Embryonic facial prominence (tissue), 1 donor: ENCODE measurements around the gene CDH5.
"Not testable (repeated sequence)": the region's sequence is repeated elsewhere in the genome, so short reads cannot be mapped to it uniquely, and the experiment has no call there.

Source experiments
- DNase-seq: peaks from one replicate; pipeline ENCODE4 v3.0.0-alpha.2; 2016; ENCODE audit errors: extremely low spot score

CDH5 gene

GRCh38 chr16:66366433-66367299 is at the start of gene CDH5:
CDH5 (plus strand) TSS chr16:66366691; CDS start chr16:66379338, 12,647 bp downstream.
- no peak for DNase-seq

DNA sequence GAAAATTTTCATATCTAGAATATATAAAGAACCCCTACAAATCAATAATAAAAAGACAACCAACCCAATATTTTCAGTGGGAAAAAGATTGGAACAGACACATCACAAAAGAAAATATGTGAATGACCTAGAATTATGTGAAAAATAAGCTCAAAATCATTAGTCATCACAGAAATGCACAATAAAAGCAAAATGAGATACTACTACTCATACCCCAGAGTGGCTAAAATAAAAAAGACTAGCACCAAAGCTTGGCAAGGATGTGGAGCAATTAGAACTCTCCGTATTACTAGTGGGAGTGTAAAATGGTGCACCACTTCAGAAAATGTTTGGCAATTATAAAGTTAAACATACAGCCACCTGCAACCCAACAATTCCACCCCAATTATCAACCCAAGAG is 48.0 kb upstream of the CDH5 start:
- no peak for DNase-seq

DNA sequence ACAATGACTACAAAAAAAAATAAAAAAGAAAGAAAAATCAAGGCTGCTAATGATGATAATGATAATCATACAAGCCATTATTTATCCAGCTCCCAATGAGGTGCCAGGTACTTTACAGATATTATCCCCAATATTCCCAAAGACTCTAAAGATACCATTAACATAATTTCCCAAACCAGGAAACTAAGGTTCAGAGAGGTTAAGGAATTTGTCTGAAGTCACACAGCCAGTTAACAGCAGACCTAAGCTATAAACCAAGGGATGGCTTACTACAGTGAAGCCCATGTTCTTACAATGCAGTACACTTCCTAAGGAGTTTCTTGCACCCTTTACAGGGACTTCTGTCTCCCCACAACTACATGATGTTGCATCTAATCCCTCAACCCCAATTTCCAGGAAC is 45.7 kb upstream of the CDH5 start:
- no peak for DNase-seq

DNA sequence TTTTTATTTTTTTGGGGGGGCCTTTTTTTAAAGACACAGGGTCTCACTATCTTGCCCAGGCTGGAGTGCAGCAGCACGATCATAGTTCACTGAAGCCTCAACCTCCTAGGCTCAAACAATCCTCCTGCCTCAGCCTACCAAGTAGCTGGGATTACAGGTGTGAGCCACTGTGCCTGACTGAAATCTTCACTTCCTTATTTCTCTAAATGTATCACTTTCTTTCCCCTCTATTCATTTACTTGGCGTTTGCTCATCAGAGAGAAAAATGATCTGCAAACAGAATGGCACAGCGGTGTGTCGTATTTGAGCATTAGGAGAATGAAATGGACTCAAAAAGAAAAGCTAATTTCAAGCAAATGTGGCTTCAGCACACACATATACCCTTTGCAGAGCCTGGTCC is 44.3 kb upstream of the CDH5 start:
- no peak for DNase-seq

- DNase-seq, result no peak
These were observed 41.5 kb upstream of the CDH5 start for GRCh38 chr16:66324815-66325515.

DNA sequence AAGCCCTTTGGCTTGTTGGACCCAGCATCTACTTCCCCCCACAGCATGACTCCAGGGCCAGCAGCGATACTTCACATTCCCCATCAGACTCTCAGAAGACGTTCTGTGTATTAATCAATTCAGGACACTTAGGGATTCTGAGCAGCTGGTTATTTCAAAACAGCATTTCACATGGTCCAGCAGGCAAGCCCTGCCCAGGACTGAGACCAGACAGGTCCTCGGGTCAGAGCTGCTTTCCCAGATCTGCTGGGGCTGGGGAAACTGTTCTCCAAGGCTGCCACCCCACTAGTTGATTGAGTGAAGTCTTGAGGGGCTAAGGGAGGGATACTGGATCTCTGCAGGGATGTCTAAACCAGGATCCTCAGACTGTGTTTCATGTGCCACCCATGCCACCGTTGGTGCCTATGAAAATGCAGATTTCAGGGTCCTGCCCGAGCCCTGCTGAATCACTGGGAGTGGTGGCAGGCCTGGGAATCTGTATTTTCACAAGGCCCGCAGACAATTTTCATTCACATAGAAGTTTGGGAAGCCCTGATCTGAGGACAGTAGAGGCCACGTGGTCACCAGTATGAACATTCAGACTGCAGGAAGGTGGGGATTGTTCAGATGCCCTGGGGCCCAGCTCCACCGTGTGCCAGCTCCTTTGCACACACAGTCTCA is 40.6 kb upstream of the CDH5 start:
- no peak for DNase-seq

DNA sequence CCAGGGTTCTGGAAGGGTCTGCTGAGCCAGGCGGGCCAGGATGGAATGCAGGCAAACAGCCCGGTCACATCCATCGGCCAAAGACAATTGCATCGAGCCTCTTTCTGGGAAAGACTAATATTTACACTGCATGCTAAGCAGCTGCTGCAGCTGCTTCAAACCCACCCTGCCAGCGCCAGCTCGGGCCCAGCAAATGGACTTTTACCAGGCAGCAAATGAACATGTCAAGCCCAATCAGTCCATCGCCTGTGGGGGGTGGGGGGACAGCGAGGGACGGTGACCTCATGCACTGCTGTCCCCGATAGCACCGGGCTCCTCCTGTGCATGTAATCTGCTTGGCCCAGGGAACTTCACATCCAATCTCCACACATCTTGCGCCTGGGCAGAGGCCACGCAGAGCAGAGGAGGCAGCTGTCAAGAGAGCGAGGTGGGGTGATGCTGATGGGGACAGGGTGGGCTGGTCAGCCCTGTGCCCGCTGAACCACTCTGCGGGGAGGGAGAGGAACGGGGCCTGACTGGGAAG is 39.4 kb upstream of the CDH5 start:
- no peak for DNase-seq

GRCh38 chr16:66328282-66328681 is 38.2 kb upstream of the CDH5 start:
- no peak for DNase-seq

DNA sequence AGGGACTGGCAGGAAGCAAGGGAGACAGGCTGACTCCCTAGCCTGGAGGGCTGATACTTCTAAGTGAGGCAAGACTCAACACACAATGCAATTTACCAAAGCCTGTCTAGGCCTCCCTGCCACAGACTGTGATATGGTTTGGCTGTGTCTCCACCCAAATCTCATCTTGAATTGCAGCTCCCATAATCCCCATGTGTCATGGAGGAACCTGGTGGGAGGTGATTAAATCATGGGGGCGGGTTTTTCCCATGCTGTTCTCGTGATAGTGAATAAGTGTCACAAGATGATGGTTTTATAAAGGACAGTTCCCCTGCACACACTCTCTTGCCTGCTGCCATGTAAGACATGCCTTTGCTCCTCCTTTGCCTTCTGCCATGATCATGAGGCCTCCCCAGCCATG is 35.0 kb upstream of the CDH5 start:
- not testable (repeated sequence) for DNase-seq

GRCh38 chr16:66332634-66333610 is 33.6 kb upstream of the CDH5 start:
- no peak for DNase-seq

DNA sequence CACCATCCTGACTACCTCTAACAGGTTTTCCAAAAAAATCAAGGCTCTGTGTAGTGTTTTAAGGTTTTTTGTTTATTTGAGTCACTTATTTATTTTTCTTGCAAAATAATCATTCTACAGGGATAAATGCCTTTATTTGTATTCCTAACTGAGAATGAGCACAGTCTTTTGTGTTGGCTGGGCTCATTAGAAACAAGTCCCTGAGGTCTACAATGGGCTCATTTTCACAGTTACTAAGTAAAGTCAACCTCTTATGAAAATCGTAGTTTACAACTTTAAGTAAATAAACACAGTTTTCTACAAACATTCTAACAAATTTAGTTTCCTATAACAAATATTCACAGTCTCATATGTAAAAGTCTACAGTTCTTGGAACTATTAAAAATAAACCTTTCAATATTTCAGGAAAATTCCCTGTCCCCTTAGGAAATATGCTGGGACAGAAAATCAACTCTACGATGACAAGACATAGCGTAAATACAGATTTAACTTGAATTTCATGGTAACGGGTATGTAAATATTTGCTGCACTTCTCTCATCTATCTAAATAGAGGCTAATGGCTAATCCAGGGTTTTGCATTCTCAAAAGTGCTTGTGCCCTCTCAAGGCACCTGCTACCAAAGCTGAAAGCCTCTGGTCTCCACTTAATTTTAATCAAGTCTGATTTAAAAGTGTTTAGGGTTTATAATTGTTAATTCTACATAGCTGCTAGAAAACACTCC is 31.5 kb upstream of the CDH5 start:
- no peak for DNase-seq

DNA sequence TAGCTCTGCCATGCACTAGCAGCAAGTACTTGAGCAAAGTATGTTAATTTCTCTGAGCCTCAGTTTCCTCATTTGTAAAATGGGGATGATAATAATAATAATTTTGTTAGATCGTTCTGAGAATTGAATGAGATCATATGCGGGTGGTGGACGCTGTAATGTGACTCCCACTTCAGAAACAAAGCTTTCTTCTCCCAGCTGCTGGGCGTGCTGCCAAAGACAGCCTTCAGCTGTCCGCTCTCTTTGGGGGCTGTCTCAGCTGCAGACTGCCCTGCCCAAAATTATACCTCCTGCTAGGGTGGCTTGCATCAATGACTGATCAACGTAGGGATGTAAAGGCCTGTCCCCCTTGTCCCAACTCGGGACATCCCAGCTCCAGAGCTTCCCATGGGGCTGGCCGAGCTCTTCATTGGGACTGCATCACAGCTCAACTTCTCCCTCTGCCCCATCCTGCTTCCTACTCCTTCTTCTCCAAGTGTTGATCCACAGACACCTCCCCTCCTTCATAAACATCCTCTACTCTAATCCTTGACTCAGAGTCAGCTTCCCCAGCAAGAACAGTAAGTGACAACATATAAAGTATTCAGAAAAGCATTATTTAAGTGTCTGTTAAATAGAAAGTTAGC is 30.7 kb upstream of the CDH5 start:
- no peak for DNase-seq

DNA sequence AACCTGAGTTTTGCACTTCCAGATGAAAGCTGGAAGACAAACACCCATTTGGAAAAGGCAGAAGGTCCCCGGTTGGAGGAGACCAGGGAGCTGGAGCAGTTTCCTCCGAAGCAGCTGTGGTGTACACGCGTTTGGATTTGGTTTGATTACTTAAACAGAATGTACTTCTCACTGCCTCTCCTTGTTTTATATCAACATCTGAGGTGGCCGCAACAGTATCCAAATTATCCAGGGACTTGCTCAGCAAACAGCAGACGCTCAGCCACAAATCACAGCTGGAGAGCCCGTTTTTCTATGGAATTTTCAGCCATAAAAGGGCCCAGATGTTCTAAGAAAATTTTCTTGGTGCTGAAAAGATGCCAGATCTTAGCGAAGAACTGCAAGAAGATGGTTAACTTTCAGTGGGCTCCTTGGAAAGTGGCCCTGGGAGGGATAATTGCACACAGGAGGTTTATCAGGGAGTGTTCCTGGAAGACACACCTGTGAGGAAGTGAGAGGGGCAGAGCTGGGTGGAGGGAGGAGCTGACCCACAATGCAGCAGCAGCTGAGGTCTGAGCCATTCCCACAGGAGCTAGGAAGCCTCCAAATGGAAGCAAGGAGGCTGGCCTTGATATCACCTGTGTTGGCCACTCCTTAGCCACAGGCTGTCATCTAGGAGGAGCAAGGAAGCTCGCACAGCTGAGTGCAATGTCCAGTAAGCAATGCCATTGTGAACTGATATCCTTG is 28.9 kb upstream of the CDH5 start:
- no peak for DNase-seq

GRCh38 chr16:66342294-66342900 is 24.1 kb upstream of the CDH5 start:
- no peak for DNase-seq

DNA sequence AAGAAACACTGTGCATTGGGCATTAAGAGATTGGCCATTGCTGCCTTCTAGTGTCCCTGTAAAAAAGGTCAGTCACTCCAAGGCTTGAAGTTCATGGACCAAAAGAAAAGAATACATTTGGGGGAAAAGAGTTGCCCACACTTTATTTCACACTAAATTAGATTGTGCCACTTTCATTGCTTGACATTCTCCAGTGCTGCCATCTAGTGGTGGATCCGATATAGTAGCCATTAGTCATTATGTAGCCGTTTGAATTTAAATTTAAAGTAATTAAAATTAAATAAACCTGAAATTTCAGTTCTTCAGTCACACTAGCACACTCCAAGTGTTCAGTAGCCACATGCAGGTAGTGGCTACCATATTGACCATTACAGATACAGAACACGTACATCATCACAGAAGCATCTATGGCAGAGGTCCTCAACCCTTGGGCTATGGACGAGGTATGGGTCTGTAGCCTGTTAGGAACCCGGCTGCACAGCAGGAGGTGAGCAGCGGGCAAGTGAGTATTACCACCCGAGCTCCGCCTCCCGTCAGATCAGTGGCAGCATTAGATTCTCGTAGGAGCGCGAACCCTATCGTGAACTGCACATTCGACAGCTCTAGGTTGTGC is 21.9 kb upstream of the CDH5 start:
- DNase-seq, result no peak

- no peak for DNase-seq
These were observed 20.3 kb upstream of the CDH5 start for GRCh38 chr16:66346221-66346620.

DNA sequence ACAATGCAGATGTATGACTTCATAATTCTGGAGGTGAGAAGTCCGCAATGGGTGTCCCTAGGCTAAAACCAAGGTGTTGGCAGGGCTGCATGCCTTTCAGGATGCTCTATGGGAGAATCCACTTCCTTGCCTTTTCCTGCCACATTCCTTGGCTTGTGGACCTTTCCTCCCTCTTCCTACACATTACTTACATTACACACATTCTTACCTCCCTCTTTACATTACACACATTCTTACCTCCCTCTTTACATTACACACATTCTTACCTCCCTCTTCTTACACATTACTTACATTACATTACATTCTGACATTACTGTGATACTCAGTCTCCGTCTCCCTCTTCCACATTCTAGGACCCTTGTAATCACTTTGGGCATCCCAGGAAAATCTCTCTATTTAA is 14.2 kb upstream of the CDH5 start:
- DNase-seq, result no peak

- DNase-seq, result no peak
These were observed 13.4 kb upstream of the CDH5 start for GRCh38 chr16:66353055-66353454.
